ENCODE results near the gene BAX. TPM values are rescaled to one million over a fixed set of nuclear protein-coding genes. Genes with fewer than 3 reads are reported as not detected.
A peak's percentile ranks its signal among the peaks of the same experiment; 100 is the strongest.

The BAX gene
- polyA plus RNA-seq, 2 of the 4 experiments (the other 2 are of a cell fraction): 134 to 299 TPM

GRCh38 chr19:48965040-48965805 lies 10.5 kb downstream of the BAX start, which contains the start of gene FTL:
FTL (plus strand) TSS chr19:48965309; CDS start chr19:48965508, 199 bp downstream.
- CTCF ChIA-PET: interaction anchor here (0.6 to 18.4 kb wide), 8 partner anchors 13 to 172 kb away, joined by 3 to 332 read pairs (median 4); partner anchors contain the start of genes GYS1 and RUVBL2
- Histone ChIP-seq H3K4me2 (peak within 1 kb of the TSS; percentile 95), H3K27ac (peak within 1 kb of the TSS; percentile 92 to 96), H3K4me3 (peak within 1 kb of the TSS; percentile 66), H3K9me3 (no peaks in the 10 kb centered on the region), H3K4me1 (peaks cover 62% of the 10 kb centered on the region)
- DNase-seq (ENCODE audit: low read depth in 1 of 2, low spot score in 1 of 2) (peak; percentile 99), ATAC-seq (peak; percentile 11 to 51), FAIRE-seq (peak; percentile 74)
- POLR2A ChIA-PET: interaction anchor here (0.6 to 9.6 kb wide), 11 partner anchors 8 to 244 kb away, joined by 3 to 175 read pairs (median 4); partner anchors contain the start of genes BAX, GYS1, NUCB1 and PLEKHA4
- WGBS (ENCODE audit: missing lambda C conversion rate): under 1% methylated on average over 46 of the region's 52 CpGs
- TF ChIP-seq KDM5A (IDR thresholded peaks at IDR 0.05): no peak
- peak; percentile 18; the same call in 1 of the 3 replicates for TF ChIP-seq SMC3 (IDR thresholded peaks at IDR 0.05)
- peak; percentile 98 for TF ChIP-seq TFCP2L1 (CRISPR knock-in tag; IDR thresholded peaks at IDR 0.05)
- TF ChIP-seq MAZ (IDR thresholded peaks at IDR 0.05; ENCODE audit: borderline replicate concordance, low read depth, low read length): peak; percentile 68
- TF ChIP-seq HOXB13 (CRISPR knock-in tag; IDR thresholded peaks at IDR 0.05; ENCODE audit: low read depth): no peak
- 0 out of 2 replicates have a peak, but pooled peaks have one; percentile 27 for TF ChIP-seq FOSB (CRISPR knock-in tag; IDR thresholded peaks at IDR 0.05)
- no peak for TF ChIP-seq ZC3H11A (IDR thresholded peaks at IDR 0.05)
- TF ChIP-seq BHLHE40 (IDR thresholded peaks at IDR 0.05; ENCODE audit: low read depth, low read length): peak; percentile 27; the same call in 1 of the 2 replicates
- TF ChIP-seq FOXS1 (CRISPR knock-in tag; IDR thresholded peaks at IDR 0.05): no peak
- peak; percentile 94 for TF ChIP-seq CEBPB (IDR thresholded peaks at IDR 0.05)
- TF ChIP-seq REST (IDR thresholded peaks at IDR 0.05): peak; percentile 55; the same call in 1 of the 2 replicates
- TF ChIP-seq EHF (CRISPR knock-in tag; IDR thresholded peaks at IDR 0.05): no peak
- peak; percentile 34; the same call in 1 of the 2 replicates for TF ChIP-seq TP53 (CRISPR knock-in tag; IDR thresholded peaks at IDR 0.05)
- TF ChIP-seq HES2 (IDR thresholded peaks at IDR 0.05): 0 out of 2 replicates have a peak, but pooled peaks have one; percentile 5
- no peak for TF ChIP-seq ZFP36 (IDR thresholded peaks at IDR 0.05; ENCODE audit: borderline replicate concordance, partially characterized antibody)
- no peak for TF ChIP-seq CHD4 (IDR thresholded peaks at IDR 0.05; ENCODE audit: borderline replicate concordance)
- 0 out of 5 replicates have a peak, but pooled peaks have one; percentile 18 to 21 for TF ChIP-seq RAD21 (conservative IDR thresholded peaks at IDR 0.05 in 1 of 2, IDR thresholded peaks at IDR 0.05 in 1 of 2)
- TF ChIP-seq SREBF2 (IDR thresholded peaks at IDR 0.05): no peak
- no peak for TF ChIP-seq HEYL (CRISPR knock-in tag; IDR thresholded peaks at IDR 0.05)
- TF ChIP-seq RFX5 (IDR thresholded peaks at IDR 0.05): 0 out of 2 replicates have a peak, but pooled peaks have one; percentile 50
- TF ChIP-seq JUN (IDR thresholded peaks at IDR 0.05): peak; percentile 100
- no peak; the same call in 1 of the 2 replicates for TF ChIP-seq HDAC2 (IDR thresholded peaks at IDR 0.05)
- no peak for TF ChIP-seq FOSL2 (IDR thresholded peaks at IDR 0.05)
- no peak for TF ChIP-seq FOSL2 (CRISPR knock-in tag; IDR thresholded peaks at IDR 0.05)
- TF ChIP-seq RCOR1 (IDR thresholded peaks at IDR 0.05; ENCODE audit: low read depth, low read length): no peak
- peak; percentile 57; the same call in 1 of the 2 replicates for TF ChIP-seq MAX (IDR thresholded peaks at IDR 0.05)
- TF ChIP-seq ESRRA (IDR thresholded peaks at IDR 0.05; ENCODE audit: borderline replicate concordance, low read length): no peak
- TF ChIP-seq CHD2 (IDR thresholded peaks at IDR 0.05; ENCODE audit: low read length, partially characterized antibody): no peak
- TF ChIP-seq MAFK (IDR thresholded peaks at IDR 0.05; ENCODE audit: partially characterized antibody): no peak
- TF ChIP-seq NFE2L2 (conservative IDR thresholded peaks at IDR 0.05; ENCODE audit: low read length): no peak
- TF ChIP-seq RNF2 (IDR thresholded peaks at IDR 0.05; ENCODE audit: borderline replicate concordance, low read depth): no peak
- TF ChIP-seq KDM1A (IDR thresholded peaks at IDR 0.05; ENCODE audit: low read depth): no peak
- no peak for TF ChIP-seq RARB (CRISPR knock-in tag; IDR thresholded peaks at IDR 0.05)
- peak; percentile 82 for TF ChIP-seq PHF8 (IDR thresholded peaks at IDR 0.05; ENCODE audit: borderline replicate concordance, low read depth)
- peak; percentile 66 for TF ChIP-seq USF2 (IDR thresholded peaks at IDR 0.05)
- no peak for TF ChIP-seq POLR2AphosphoS2 (conservative IDR thresholded peaks at IDR 0.05; ENCODE audit: low read length)
